CD4-positive, CD25-positive, alpha-beta regulatory T cell (primary cell): ENCODE results near the gene PPFIBP2. TPM values are rescaled to one million over a fixed set of nuclear protein-coding genes. Genes with fewer than 3 reads are reported as not detected.

Source experiments
- ATAC-seq, 2 donors: fragments of 150-1000 bp; cut with Tn5 transposase; one replicate each; pipeline ENCODE4 v1.10.0; 2021; ENCODE audit warnings: low read depth in 2 of 2, moderate number of reproducible peaks in 2 of 2, moderate library complexity in 1 of 2
- DNase-seq, 3 donors: peaks; one replicate each; pipeline versions ENCODE4 v3.0.0 to v3.0.0-alpha.2; 2012 to 2022; ENCODE audit warnings: mixed read lengths in 1 of 3
- H3K27ac ChIP-seq: one replicate; pipeline ENCODE4 v1.7.0; 2013; ENCODE audit warnings: mild to moderate bottlenecking, low read length; ENCODE audit not compliant: insufficient read depth, poor library complexity, severe bottlenecking
- H3K27me3 ChIP-seq: one replicate; pipeline ENCODE4 v1.7.0; 2013; ENCODE audit warnings: low read length; ENCODE audit not compliant: control insufficient read depth, insufficient read depth
- H3K36me3 ChIP-seq: one replicate; pipeline ENCODE4 v1.7.0; 2013; ENCODE audit warnings: mild to moderate bottlenecking, low read length, moderate library complexity; ENCODE audit not compliant: control insufficient read depth, insufficient read depth
- H3K4me1 ChIP-seq: 2 replicates; pipeline ENCODE4 v1.7.0; 2013; ENCODE audit warnings: mild to moderate bottlenecking, low read length; ENCODE audit not compliant: insufficient read depth, control insufficient read depth, poor library complexity, severe bottlenecking
- H3K4me3 ChIP-seq: one replicate; pipeline ENCODE4 v1.7.0; 2013; ENCODE audit warnings: low read depth, mild to moderate bottlenecking, low read length, moderate library complexity
- H3K9me3 ChIP-seq, 2 experiments: 1 replicate in 1 of 2; 2 replicates in 1 of 2; pipeline ENCODE4 v1.7.0; 2013; ENCODE audit warnings: low read length in 2 of 2, mild to moderate bottlenecking in 1 of 2, moderate library complexity in 1 of 2; ENCODE audit not compliant: control insufficient read depth in 2 of 2
- H3K27ac Mint-ChIP-seq, 3 donors: one replicate each; pipeline ENCODE4 v1.8.0; 2020 to 2022; ENCODE audit warnings: mild to moderate bottlenecking in 3 of 3, mixed read lengths in 3 of 3, moderate library complexity in 2 of 3
- H3K27me3 Mint-ChIP-seq: one replicate; pipeline ENCODE4 v1.8.0; 2022; ENCODE audit warnings: mild to moderate bottlenecking, mixed read lengths
- H3K36me3 Mint-ChIP-seq: one replicate; pipeline ENCODE4 v1.8.0; 2020; ENCODE audit warnings: mixed read lengths
- H3K4me1 Mint-ChIP-seq, 4 donors: one replicate each; pipeline ENCODE4 v1.8.0; 2020 to 2022; ENCODE audit warnings: mixed read lengths in 4 of 4, mild to moderate bottlenecking in 1 of 4
- H3K4me3 Mint-ChIP-seq, 4 donors: one replicate each; pipeline ENCODE4 v1.8.0; 2020 to 2022; ENCODE audit warnings: mild to moderate bottlenecking in 4 of 4, mixed read lengths in 4 of 4, moderate library complexity in 3 of 4
- H3K9me3 Mint-ChIP-seq, 7 donors: one replicate each; pipeline ENCODE4 v1.8.0; 2020 to 2022; ENCODE audit warnings: mixed read lengths in 7 of 7, mild to moderate bottlenecking in 3 of 7, moderate library complexity in 2 of 7
- polyA plus RNA-seq, 4 donors: library from polyadenylated mRNA; unstranded; fragments of 300-500 nt; fragmentation: Illumina TruSeq; gene quantifications; one replicate each; pipeline ENCODE4 v1.2.3, GENCODE V29; 2021
- total RNA-seq: library from RNA; stranded (reverse); gene quantifications from one replicate; pipeline ENCODE4 v1.2.3, GENCODE V29; 2022

PPFIBP2 gene
- total and polyA plus RNA-seq, 5 donors from 2014 or later: 0.47 to 10.6 (median 4.2) TPM

DNA sequence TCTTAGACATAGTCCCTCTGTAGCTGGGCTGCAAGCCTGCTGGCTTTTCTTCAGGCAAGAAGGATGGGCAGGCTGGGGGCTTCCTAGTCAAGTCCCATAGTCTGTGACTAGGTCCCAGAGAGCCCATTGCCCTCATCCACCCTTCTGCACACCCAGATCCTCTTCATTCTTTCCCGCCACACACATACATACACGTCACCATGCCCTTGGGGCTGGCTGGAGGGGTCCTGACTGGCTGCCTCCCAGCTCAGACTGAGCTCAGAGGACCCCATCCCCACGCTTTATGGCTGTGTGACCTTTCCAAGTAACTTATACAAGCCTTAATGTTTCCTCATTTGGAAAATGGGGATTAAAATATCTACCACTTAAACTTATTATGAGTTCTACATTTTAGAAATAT is 13.5 kb upstream of the PPFIBP2 start:
- H3K4me3 Mint-ChIP-seq: no peak overlapping the region
- no peaks in the 10 kb centered on the region for H3K27me3 Mint-ChIP-seq
- H3K36me3 Mint-ChIP-seq: no peaks in the 10 kb centered on the region
- no peaks in the 10 kb centered on the region for H3K9me3 Mint-ChIP-seq
- Histone ChIP-seq H3K36me3 (no peaks in the 10 kb centered on the region), H3K27me3 (no peaks in the 10 kb centered on the region), H3K4me1 (no peaks in the 10 kb centered on the region), H3K4me3 (no peak overlapping the region), H3K27ac (no peak overlapping the region), H3K9me3 (no peaks in the 10 kb centered on the region)
- peaks cover 0 to 6% (median 0%) of the 10 kb centered on the region in 4 donors for H3K4me1 Mint-ChIP-seq
- ATAC-seq (no peak), DNase-seq (no peak)
- no peak overlapping the region for H3K27ac Mint-ChIP-seq

DNA sequence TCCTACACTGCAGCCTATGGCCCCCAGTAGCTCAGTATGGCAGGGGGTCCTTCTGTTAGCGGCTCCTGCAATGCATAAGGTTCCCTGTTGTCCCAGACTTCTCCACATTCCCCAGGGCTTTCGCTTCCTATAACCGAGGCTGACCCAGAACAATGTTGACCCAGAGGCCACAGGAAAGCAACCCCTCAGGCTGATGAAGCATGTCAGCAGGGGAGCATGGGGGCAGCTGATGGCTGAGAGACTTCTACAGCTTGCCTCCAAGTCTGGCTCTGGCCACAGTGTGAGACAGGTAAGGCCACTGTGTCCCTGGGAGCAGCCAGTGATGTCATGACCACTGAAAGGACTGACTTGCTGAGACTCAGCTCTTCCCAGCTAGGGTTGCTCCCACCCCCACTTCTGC is 12.5 kb upstream of the PPFIBP2 start:
- H3K4me3 Mint-ChIP-seq: no peak overlapping the region
- peaks cover 0 to 5% (median 0%) of the 10 kb centered on the region in 4 donors for H3K4me1 Mint-ChIP-seq
- H3K36me3 Mint-ChIP-seq: no peaks in the 10 kb centered on the region
- no peaks in the 10 kb centered on the region for H3K27me3 Mint-ChIP-seq
- no peaks in the 10 kb centered on the region for H3K4me1 ChIP-seq
- H3K9me3 Mint-ChIP-seq: no peaks in the 10 kb centered on the region
- no peaks in the 10 kb centered on the region for H3K27me3 ChIP-seq
- ATAC-seq (no peak), DNase-seq (no peak)
- H3K9me3 ChIP-seq: no peaks in the 10 kb centered on the region
- H3K27ac ChIP-seq: no peak overlapping the region
- no peak overlapping the region for H3K4me3 ChIP-seq
- H3K27ac Mint-ChIP-seq: no peak overlapping the region
- H3K36me3 ChIP-seq: no peaks in the 10 kb centered on the region

DNA sequence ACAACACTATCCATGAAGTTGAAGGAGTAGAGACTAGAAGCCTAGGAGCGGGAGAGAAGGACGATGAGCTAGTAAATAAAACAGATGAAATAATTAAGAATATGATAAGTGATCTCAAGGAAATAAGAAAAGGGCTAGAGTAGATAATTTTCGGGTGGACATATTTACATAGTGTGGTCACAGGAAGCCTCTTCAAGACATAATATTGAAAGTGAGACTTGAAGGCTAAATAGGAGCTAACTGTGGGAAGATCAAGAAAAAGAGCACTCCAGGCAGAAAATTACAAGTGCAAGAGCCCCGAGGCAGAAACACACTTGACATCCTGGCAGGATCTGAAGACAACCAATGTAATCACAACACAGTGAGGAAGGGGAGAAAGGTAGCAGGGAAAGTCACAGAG is 11.9 kb upstream of the PPFIBP2 start:
- H3K9me3 Mint-ChIP-seq: no peaks in the 10 kb centered on the region
- no peaks in the 10 kb centered on the region for H3K27me3 ChIP-seq
- DNase-seq: no peak
- H3K9me3 ChIP-seq: no peaks in the 10 kb centered on the region
- no peak overlapping the region for H3K27ac ChIP-seq
- no peaks in the 10 kb centered on the region for H3K36me3 Mint-ChIP-seq
- no peaks in the 10 kb centered on the region for H3K36me3 ChIP-seq
- no peak for ATAC-seq
- H3K4me1 Mint-ChIP-seq: peaks cover 0 to 2% (median 0%) of the 10 kb centered on the region in 4 donors
- no peak overlapping the region for H3K4me3 Mint-ChIP-seq
- H3K4me3 ChIP-seq: no peak overlapping the region
- H3K4me1 ChIP-seq: no peaks in the 10 kb centered on the region
- no peak overlapping the region for H3K27ac Mint-ChIP-seq
- no peaks in the 10 kb centered on the region for H3K27me3 Mint-ChIP-seq

DNA sequence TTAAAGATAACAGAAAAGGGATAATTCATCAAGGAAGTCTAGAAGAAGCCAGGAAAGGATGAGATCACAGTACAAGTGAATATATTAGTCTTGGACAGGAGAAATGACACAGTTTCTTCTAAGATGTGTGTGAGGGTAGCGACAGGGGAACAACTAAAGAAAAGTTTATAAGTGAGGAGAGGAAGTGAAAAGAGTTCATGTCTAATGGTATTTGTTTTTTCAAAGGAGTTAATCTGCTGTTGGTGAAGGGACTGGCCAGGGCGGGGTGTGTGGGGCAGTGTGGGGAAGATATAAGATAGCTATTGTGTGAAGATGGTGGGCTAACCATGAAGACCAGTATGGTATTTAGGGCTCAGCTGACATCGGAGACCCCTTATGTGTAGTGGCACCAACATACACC is 7.6 kb upstream of the PPFIBP2 start:
- Mint-ChIP-seq H3K4me3 (no peak overlapping the region), H3K27me3 (peaks cover 4% of the 10 kb centered on the region), H3K27ac (no peak overlapping the region), H3K9me3 (no peaks in the 10 kb centered on the region), H3K36me3 (no peaks in the 10 kb centered on the region), H3K4me1 (peaks cover 0 to under 1% (median 0%) of the 10 kb centered on the region in 4 donors)
- no peak for DNase-seq
- no peaks in the 10 kb centered on the region for H3K4me1 ChIP-seq
- no peak overlapping the region for H3K4me3 ChIP-seq
- no peak overlapping the region for H3K27ac ChIP-seq
- ATAC-seq: no peak
- H3K27me3 ChIP-seq: no peaks in the 10 kb centered on the region
- H3K36me3 ChIP-seq: no peaks in the 10 kb centered on the region
- no peaks in the 10 kb centered on the region for H3K9me3 ChIP-seq

DNA sequence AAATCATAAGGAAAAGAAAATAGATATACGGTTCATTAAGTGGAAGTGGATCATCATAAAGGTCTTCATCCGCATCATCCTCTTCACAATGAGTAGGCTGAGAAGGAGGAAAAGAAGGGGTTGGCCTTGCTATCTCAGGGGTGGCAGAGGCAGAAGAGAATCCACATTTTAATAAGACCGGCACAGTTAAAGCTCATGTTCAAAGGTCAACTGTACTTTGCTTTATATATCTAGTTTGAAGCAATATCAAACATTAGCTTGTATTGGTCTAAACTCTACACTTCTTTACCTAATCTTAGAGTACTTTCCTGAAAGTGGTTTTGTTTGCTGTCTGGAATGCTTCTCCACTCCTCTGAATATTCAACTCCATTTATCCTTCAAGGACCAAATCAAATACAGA is 5.7 kb upstream of the PPFIBP2 start:
- Histone ChIP-seq H3K4me3 (no peak overlapping the region), H3K36me3 (no peaks in the 10 kb centered on the region), H3K27ac (no peak overlapping the region), H3K9me3 (no peaks in the 10 kb centered on the region), H3K27me3 (no peaks in the 10 kb centered on the region), H3K4me1 (peaks cover 5% of the 10 kb centered on the region)
- no peak for DNase-seq
- H3K27ac Mint-ChIP-seq: no peak overlapping the region
- H3K9me3 Mint-ChIP-seq: no peaks in the 10 kb centered on the region
- no peak for ATAC-seq
- H3K4me3 Mint-ChIP-seq: no peak overlapping the region
- no peaks in the 10 kb centered on the region for H3K36me3 Mint-ChIP-seq
- peaks cover 0 to 12% (median 4%) of the 10 kb centered on the region in 4 donors for H3K4me1 Mint-ChIP-seq
- peaks cover 7% of the 10 kb centered on the region for H3K27me3 Mint-ChIP-seq

DNA sequence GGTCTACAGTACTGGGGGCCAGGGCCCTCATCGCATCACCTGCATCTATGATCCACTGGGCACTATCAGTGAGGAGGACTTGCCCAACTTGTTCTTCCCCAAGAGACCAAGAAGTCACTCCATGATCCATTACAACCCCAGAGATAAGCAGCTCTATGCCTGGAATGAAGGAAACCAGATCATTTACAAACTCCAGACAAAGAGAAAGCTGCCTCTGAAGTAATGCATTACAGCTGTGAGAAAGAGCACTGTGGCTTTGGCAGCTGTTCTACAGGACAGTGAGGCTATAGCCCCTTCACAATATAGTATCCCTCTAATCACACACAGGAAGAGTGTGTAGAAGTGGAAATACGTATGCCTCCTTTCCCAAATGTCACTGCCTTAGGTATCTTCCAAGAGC is 3.8 kb upstream of the PPFIBP2 start:
- no peaks in the 10 kb centered on the region for H3K36me3 ChIP-seq
- Mint-ChIP-seq H3K27me3 (peaks cover 15% of the 10 kb centered on the region), H3K9me3 (no peaks in the 10 kb centered on the region), H3K36me3 (no peaks in the 10 kb centered on the region), H3K4me3 (peak overlapping the region in 1 of 4 donors; percentile 23), H3K4me1 (peaks cover 6 to 21% (median 11%) of the 10 kb centered on the region in 4 donors), H3K27ac (no peak overlapping the region)
- H3K4me1 ChIP-seq: peaks cover 18% of the 10 kb centered on the region
- H3K27me3 ChIP-seq: peaks cover 3% of the 10 kb centered on the region
- DNase-seq: no peak
- no peak overlapping the region for H3K4me3 ChIP-seq
- ATAC-seq: no peak
- H3K27ac ChIP-seq: no peak overlapping the region
- H3K9me3 ChIP-seq: no peaks in the 10 kb centered on the region

DNA sequence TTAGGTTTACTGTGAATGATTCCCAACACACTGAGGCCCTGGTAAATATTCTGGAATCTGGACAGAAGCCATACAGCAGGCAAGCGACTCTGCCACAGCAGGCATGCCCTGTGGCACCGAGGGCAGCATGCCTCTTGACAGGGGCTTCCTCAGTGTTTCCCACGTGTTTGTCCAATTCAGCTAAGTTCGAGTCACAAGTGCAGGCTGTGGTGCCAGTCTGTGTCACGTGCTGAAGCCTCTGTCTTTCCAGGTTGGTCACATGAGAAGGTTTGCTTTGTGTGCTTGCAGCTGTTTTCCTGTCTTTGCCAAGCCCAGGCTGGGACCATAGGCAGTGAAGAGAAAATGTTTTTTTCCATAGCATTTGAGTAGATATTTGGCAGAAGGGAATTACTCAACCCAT is 2.4 kb upstream of the PPFIBP2 start:
- H3K36me3 Mint-ChIP-seq: no peaks in the 10 kb centered on the region
- peak overlapping the region in 3 of 4 donors; percentile 13 to 96 (median 22) for H3K4me3 Mint-ChIP-seq
- Histone ChIP-seq H3K27ac (no peak overlapping the region), H3K4me3 (no peak overlapping the region), H3K4me1 (peaks cover 18% of the 10 kb centered on the region), H3K27me3 (peaks cover 8% of the 10 kb centered on the region), H3K9me3 (no peaks in the 10 kb centered on the region), H3K36me3 (no peaks in the 10 kb centered on the region)
- peaks cover 29% of the 10 kb centered on the region for H3K27me3 Mint-ChIP-seq
- no peak for DNase-seq
- peaks cover 11 to 34% (median 16%) of the 10 kb centered on the region in 4 donors for H3K4me1 Mint-ChIP-seq
- ATAC-seq: no peak
- H3K27ac Mint-ChIP-seq: no peak overlapping the region
- peaks cover 0 to 2% (median 0%) of the 10 kb centered on the region in 7 donors for H3K9me3 Mint-ChIP-seq

DNA sequence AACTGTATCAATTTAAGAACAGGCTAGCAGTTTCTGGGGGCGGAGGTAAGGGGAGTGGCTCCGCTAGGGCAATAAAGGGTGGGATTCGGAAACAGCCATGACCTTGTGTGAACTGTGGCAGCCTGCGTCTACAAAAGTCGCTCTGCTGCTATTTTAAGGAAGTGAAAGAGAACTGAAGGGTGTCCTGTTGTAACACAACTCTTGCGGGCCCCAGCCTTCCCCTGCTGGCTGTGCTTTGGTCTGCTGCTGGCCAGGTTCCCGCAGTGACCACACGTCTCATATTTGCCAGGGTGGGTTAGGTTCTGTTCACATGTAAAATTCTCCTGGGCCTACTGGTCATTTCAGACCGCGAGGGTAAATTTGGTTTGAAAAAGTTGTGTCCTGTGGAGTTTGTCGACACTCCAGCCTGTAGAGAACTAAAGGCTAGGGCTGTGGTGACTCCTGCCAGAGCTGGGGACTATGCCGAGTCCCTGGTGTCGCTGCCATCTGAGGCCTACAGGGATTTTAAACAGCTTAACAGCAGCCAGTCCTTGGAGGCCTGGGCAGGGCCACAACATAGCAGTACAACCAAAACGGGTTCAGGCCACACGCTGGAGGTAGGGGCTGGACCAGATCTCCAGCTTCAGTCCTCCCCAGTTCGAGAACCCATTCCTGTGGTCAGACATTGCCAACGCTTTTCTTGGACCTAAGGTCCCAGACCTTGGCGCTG is 1.1 kb upstream of the PPFIBP2 start:
- Histone ChIP-seq H3K4me1 (peaks cover 18% of the 10 kb centered on the region), H3K27ac (peak overlapping the region; percentile 89), H3K27me3 (peaks cover 8% of the 10 kb centered on the region), H3K36me3 (no peaks in the 10 kb centered on the region), H3K9me3 (no peaks in the 10 kb centered on the region), H3K4me3 (peak overlapping the region; percentile 91)
- peak overlapping the region; percentile 88 to 96 (median 93) for H3K27ac Mint-ChIP-seq
- H3K4me3 Mint-ChIP-seq: peak overlapping the region; percentile 96 to 97 (median 96)
- H3K4me1 Mint-ChIP-seq: peaks cover 16 to 47% (median 19%) of the 10 kb centered on the region in 4 donors
- ATAC-seq (peak; percentile 4 to 10), DNase-seq (peak in 1 of 3 donors; percentile 34)
- peaks cover 33% of the 10 kb centered on the region for H3K27me3 Mint-ChIP-seq
- H3K9me3 Mint-ChIP-seq: peaks cover 0 to 2% (median 0%) of the 10 kb centered on the region in 7 donors
- no peaks in the 10 kb centered on the region for H3K36me3 Mint-ChIP-seq
